OCI-LY3 (cell line): ENCODE results near the gene TNS1.

Experiments
- CTCF ChIP-seq: fragments of 200-600, 300-600 bp; sonication (generic); IDR thresholded peaks from 2 replicates; pipeline ENCODE4 v1.5.1; 2014; ENCODE audit warnings: antibody characterized with exemption, low read length, low read depth
- EZH2phosphoT487 ChIP-seq: fragments of 200-600 bp; shearing (Covaris generic); IDR thresholded peaks from 2 replicates; pipeline ENCODE4 v1.6.1; 2018; ENCODE audit warnings: antibody characterized with exemption, mixed run types, low read depth

- TF ChIP-seq CTCF = no peak
- no peak for TF ChIP-seq EZH2phosphoT487
Measured at GRCh38 chr2:217877866-217878265, 124.9 kb downstream of the TNS1 start.
